Endothelial cell of umbilical vein (primary cell): ENCODE results near the gene CRB1. TPM values are rescaled to one million over a fixed set of nuclear protein-coding genes. Genes with fewer than 3 reads are reported as not detected.

Experiments
- BruUV-seq: library from RNA; stranded (reverse); fragments of 400-500 nt; replicated peaks from 2 replicates; lab custom pipeline; 2021; lab: Mats Ljungman, UMichigan
- CTCF ChIA-PET: fragments of 300-600, 350-600 bp; sonication (Branson Sonifier 250); formaldehyde crosslinking; loops from one replicate; lab custom pipeline; 2021; ENCODE audit warnings: antibody characterized with exemption, inconsistent platforms; lab: Charles Lee
- POLR2A ChIA-PET: fragments of 300-600, 350-600 bp; sonication (Branson Sonifier 250); formaldehyde crosslinking; loops from one replicate; lab custom pipeline; 2021; ENCODE audit warnings: antibody characterized with exemption, inconsistent platforms; lab: Charles Lee
- DNase-seq: peaks from one replicate; pipeline ENCODE4 v3.0.0-alpha.2; 2011; ENCODE audit warnings: low read depth, low spot score
- FAIRE-seq: peaks from 2 replicates; lab custom pipeline; 2011; peaks lifted over from hg19 to GRCh38; lab: Jason Lieb, UNC
- H2AFZ ChIP-seq: 2 replicates; pipeline ENCODE4 v1.6.0; 2012; ENCODE audit warnings: low read depth, low read length, control low read depth, inconsistent platforms
- H3K27ac ChIP-seq: 2 replicates; pipeline ENCODE4 v1.5.1; 2011; ENCODE audit warnings: low read depth, mild to moderate bottlenecking, control low read depth, low read length, moderate library complexity; ENCODE audit not compliant: insufficient read depth
- H3K27me3 ChIP-seq, 2 experiments: 2 replicates each; pipeline versions ENCODE4 v1.6.0 to v1.6.1; 2011; ENCODE audit warnings: low read length in 2 of 2, mixed read lengths in 1 of 2; ENCODE audit not compliant: control insufficient read depth in 2 of 2, insufficient read depth in 2 of 2
- H3K36me3 ChIP-seq, 2 experiments: 2 replicates in 1 of 2; 3 replicates in 1 of 2; pipeline ENCODE4 v1.5.1; 2011; ENCODE audit warnings: low read length in 2 of 2, mild to moderate bottlenecking in 1 of 2, moderate library complexity in 1 of 2; ENCODE audit not compliant: control insufficient read depth in 2 of 2, insufficient read depth in 2 of 2; ENCODE audit errors: extremely low read depth in 1 of 2
- H3K4me1 ChIP-seq: 3 replicates; pipeline ENCODE4 v1.5.1; 2011; ENCODE audit warnings: mild to moderate bottlenecking, low read length; ENCODE audit not compliant: control insufficient read depth, insufficient read depth; ENCODE audit errors: extremely low read depth
- H3K4me2 ChIP-seq: 2 replicates; pipeline ENCODE4 v1.6.1; 2011; ENCODE audit warnings: low read length, control low read depth, mixed read lengths; ENCODE audit not compliant: insufficient read depth
- H3K4me3 ChIP-seq, 3 experiments: fragments of 200-600 bp in 1 of 3; sonication (generic), shearing (Covaris generic) in 1 of 3; replicated peaks in 1 of 3; 2 replicates each; pipeline ENCODE4 v1.5.1; 2011 to 2016; ENCODE audit warnings: control low read depth in 3 of 3, low read length in 3 of 3, mild to moderate bottlenecking in 2 of 3, inconsistent platforms in 1 of 3, low read depth in 1 of 3, moderate library complexity in 1 of 3; ENCODE audit not compliant: insufficient read depth in 1 of 3
- H3K79me2 ChIP-seq: 2 replicates; pipeline ENCODE4 v1.6.0; 2012; ENCODE audit warnings: low read length, inconsistent platforms; ENCODE audit not compliant: control insufficient read depth, insufficient read depth
- H3K9ac ChIP-seq: replicated peaks from 2 replicates; pipeline ENCODE3; 2011; ENCODE audit warnings: low read length, control low read depth; ENCODE audit not compliant: insufficient read depth; ENCODE audit errors: extremely low read depth
- H3K9me1 ChIP-seq: replicated peaks from 3 replicates; pipeline ENCODE4 v1.6.0; 2011; ENCODE audit warnings: mild to moderate bottlenecking, low read length; ENCODE audit not compliant: control insufficient read depth, insufficient read depth; ENCODE audit errors: extremely low read depth
- H3K9me3 ChIP-seq: replicated peaks from 2 replicates; pipeline ENCODE4 v1.5.1; 2012; ENCODE audit warnings: low read length, inconsistent platforms; ENCODE audit not compliant: control insufficient read depth, insufficient read depth
- H4K20me1 ChIP-seq: replicated peaks from 2 replicates; pipeline ENCODE3; 2011; ENCODE audit warnings: mild to moderate bottlenecking, low read length; ENCODE audit not compliant: control insufficient read depth, insufficient read depth; ENCODE audit errors: extremely low read depth
- CTCF ChIP-seq, 2 donors: IDR thresholded peaks; 1 replicate in 1 of 2; 2 replicates in 1 of 2; pipeline ENCODE4 v1.5.1; 2011; ENCODE audit warnings: low read length in 2 of 2, mild to moderate bottlenecking in 2 of 2, moderate library complexity in 2 of 2, control low read depth in 1 of 2, inconsistent platforms in 1 of 2, low read depth in 1 of 2; ENCODE audit not compliant: insufficient read depth in 1 of 2; ENCODE audit errors: extremely low read depth in 1 of 2
- EZH2 ChIP-seq: IDR thresholded peaks from 2 replicates; pipeline ENCODE4 v1.6.1; 2012; ENCODE audit warnings: borderline replicate concordance, low read depth, mild to moderate bottlenecking, moderate library complexity, low read length, inconsistent platforms; ENCODE audit not compliant: severe bottlenecking
- FOS ChIP-seq: IDR thresholded peaks from 2 replicates; pipeline ENCODE4 v1.6.1; 2011; ENCODE audit warnings: mild to moderate bottlenecking, low read length, moderate library complexity, borderline replicate concordance; ENCODE audit not compliant: insufficient read depth
- GATA2 ChIP-seq: IDR thresholded peaks from 2 replicates; pipeline ENCODE4 v1.7.0; 2011; ENCODE audit warnings: low read depth, mild to moderate bottlenecking, moderate library complexity, mixed read lengths, low read length; ENCODE audit not compliant: insufficient read length, insufficient read depth
- JUN ChIP-seq: IDR thresholded peaks from 2 replicates; pipeline ENCODE4 v1.6.1; 2011; ENCODE audit warnings: borderline replicate concordance, low read depth; ENCODE audit not compliant: insufficient read length, insufficient read depth
- MAX ChIP-seq: IDR thresholded peaks from 2 replicates; pipeline ENCODE4 v1.6.1; 2011; ENCODE audit not compliant: insufficient read depth, insufficient read length
- MYC ChIP-seq: IDR thresholded peaks from one replicate; pipeline ENCODE4 v1.6.1; 2011; ENCODE audit warnings: mild to moderate bottlenecking, low read depth, low read length
- POLR2A ChIP-seq: IDR thresholded peaks from 2 replicates; pipeline ENCODE4 v1.6.1; 2012; ENCODE audit warnings: low read depth, mild to moderate bottlenecking, control low read depth, low read length
- POLR2AphosphoS5 ChIP-seq: IDR thresholded peaks from 2 replicates; pipeline ENCODE4 v1.6.1; 2012; ENCODE audit warnings: low read depth, mild to moderate bottlenecking, control low read depth, low read length, moderate library complexity; ENCODE audit not compliant: insufficient read depth
- dilution Hi-C: fragments of 300-500 bp; cut with MboI; formaldehyde crosslinking; loops from one replicate; pipeline ENCODE4 v1.15.0; 2019; ENCODE audit warnings: low sequenced_read_pairs; ENCODE audit not compliant: extremely low pct_ligation_motif_present
- intact Hi-C: fragments of 100-400 bp; cut with micrococcal nuclease; formaldehyde crosslinking; loops from one replicate; pipeline ENCODE4 v1.10.0; 2022
- polyA plus RNA-seq, 4 experiments: library from polyadenylated mRNA; depleted of rRNA in 3 of 4; stranded (reverse) in 3 of 4; unstranded in 1 of 4; fragments of >200 nt; gene quantifications; 2 replicates each; pipeline versions ENCODE4 v1.2.1 to v1.2.3, GENCODE V29; 2011 to 2012; ENCODE audit warnings: missing spikeins in 1 of 4
- total RNA-seq: library from RNA; stranded (reverse); gene quantifications from 2 replicates; pipeline ENCODE4 v1.2.3, GENCODE V29; 2021

Gene CRB1
- total and polyA plus RNA-seq, 2 donors (not counting 3 experiments of a cell fraction or from before 2014, with no cell fraction given), result not detected

GRCh38 chr1:197284966-197285365 lies 16.9 kb downstream of the CRB1 start:
- H3K36me3 ChIP-seq, result no peaks in the 10 kb centered on the region
- H3K79me2 ChIP-seq, result no peaks in the 10 kb centered on the region
- intact Hi-C loops, result no loop called here
- H4K20me1 ChIP-seq, result no peaks in the 10 kb centered on the region
- no peaks in the 10 kb centered on the region for H3K9me1 ChIP-seq
- H2AFZ ChIP-seq, result no peak overlapping the region
- no peaks in the 10 kb centered on the region for H3K27me3 ChIP-seq
- H3K4me2 ChIP-seq, result no peak overlapping the region
- FAIRE-seq (no peak), DNase-seq (no peak)
- H3K9ac ChIP-seq, result no peak overlapping the region
- H3K4me1 ChIP-seq, result no peaks in the 10 kb centered on the region
- no TSS peak for BruUV-seq
- TF ChIP-seq MYC (no peak), FOS (no peak), MAX (no peak), CTCF (IDR thresholded peaks at IDR 0.05; ENCODE audit: extremely low read depth in 1 of 2, insufficient read depth in 1 of 2, low read depth in 1 of 2, low read length in 2 of 2) (no peak), JUN (no peak), POLR2AphosphoS5 (no peak), GATA2 (no peak), EZH2 (no peak), POLR2A (no peak)
- POLR2A ChIA-PET, result no interaction called here
- no peaks in the 10 kb centered on the region for H3K9me3 ChIP-seq
- dilution Hi-C loops, result no loop called here
- H3K27ac ChIP-seq, result no peak overlapping the region
- CTCF ChIA-PET, result interaction anchor here (1.4 to 1.5 kb wide), 2 partner anchors 71 to 105 kb away, joined by 3 read pairs; no protein-coding TSS in a partner anchor
- no peak overlapping the region for H3K4me3 ChIP-seq
